ENCODE measurements around the gene FCRL1.

FCRL1 gene

DNA sequence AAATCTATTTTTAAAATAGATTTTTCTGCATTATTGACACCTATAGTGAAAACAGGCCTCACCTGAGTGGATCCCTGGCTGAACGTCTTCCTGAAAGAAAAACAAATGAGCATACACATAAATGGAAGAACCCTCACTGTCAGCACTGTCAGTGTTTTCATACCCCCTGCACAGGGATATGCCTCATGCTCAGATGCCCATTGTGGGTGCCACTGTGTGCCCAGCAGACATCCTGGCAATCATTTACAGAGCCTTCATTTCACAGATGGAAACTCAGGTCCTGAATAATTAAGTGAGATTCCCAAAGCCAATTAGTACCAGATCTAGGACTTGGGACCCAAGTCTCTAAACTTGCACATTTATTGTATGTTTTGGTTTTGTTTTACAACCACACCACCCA is 19.9 kb downstream of the FCRL1 start:
- no peak for DNase-seq (ENCODE audit: low read depth in 2 of 2)

DNA sequence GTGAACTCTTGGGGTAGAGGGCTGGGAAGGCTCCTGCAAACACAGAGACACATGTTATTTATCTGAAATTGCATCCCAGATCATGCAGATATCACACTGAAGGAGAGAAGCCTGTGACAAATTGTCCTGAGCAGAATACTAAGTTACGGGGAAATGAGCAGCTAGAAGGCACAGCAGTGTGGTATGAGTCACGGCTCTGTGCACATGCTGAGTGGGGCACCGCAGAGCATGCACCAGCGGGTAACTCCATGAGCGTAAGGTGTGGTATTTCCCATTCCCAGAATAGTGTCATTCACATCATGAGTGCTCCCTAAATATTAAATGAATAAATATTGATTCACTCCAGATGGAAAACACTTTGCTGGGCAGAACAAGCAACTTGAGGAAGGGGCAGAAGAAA is 21.7 kb downstream of the FCRL1 start:
- DNase-seq (ENCODE audit: low read depth in 2 of 2) = no peak

- no peak for DNase-seq (ENCODE audit: low read depth in 2 of 2)
These were observed 34.7 kb downstream of the FCRL1 start for GRCh38 chr1:157785248-157785647.

DNA sequence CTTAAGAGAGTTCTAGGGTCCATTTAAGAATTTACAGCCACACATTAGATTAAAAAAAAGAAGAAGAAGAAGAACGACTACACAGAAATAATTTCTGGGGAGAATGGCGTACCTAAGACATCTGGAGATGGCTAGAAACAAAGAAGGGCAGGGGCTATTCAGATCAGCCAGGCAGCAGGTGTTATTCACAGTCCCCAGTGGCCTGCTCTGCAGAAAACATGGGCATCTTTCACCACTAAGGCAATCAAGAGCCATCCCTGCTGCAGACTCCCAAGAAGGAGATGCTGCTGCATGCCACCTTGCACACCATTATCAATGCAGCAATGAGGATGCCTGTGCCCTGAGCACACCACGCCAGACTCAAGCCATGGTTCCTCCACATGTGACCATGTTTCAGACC is 35.1 kb downstream of the FCRL1 start:
- DNase-seq (ENCODE audit: low read depth in 2 of 2) = no peak

DNA sequence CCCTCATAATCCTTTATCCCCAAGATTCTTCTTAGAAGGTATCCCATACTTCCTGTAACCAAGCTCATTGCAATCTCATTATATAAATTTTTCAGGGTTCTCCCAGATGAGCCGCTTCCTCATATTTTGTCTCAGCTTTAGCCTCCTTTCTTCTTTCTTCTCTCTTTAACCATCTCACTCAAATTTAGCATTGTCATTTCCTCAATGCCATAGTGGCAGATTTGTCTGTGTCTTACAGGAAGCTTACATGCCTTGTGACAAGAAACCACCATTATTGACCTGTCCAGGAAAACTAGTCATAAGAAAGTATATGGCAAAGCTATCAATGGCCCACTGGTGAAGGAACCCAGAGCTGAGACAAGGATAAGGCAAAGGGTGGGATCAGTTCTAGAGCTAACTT is 37.0 kb downstream of the FCRL1 start:
- no peak for DNase-seq (ENCODE audit: low read depth in 2 of 2)

DNA sequence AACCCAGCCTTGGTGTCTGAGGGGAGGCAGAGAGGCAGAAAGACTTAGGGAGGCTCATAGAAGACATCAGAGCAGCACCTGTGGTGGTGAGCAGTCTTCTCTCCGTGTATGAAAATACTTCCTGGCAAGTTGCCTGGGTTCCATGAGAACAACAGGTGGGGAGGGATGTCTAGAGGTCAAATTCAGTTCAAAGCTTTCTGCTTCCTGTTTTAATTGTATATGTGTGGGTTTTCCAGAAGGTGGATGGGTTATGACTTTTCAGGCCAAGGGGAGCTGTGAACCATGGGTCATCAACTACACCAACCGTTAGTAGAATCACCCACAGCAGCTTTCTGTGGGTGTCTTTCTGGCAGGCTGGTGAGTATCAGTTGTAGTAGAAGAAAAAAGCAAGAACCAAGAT is 38.9 kb downstream of the FCRL1 start:
- DNase-seq (ENCODE audit: low read depth in 2 of 2) = no peak

- DNase-seq (ENCODE audit: low read depth in 2 of 2) = no peak
These were observed 42.9 kb downstream of the FCRL1 start, which contains the start of gene FCRL2 for GRCh38 chr1:157776971-157777391. TSS of gene FCRL2 (minus strand) at chr1:157777132. CDS start at chr1:157777073, 59 bp downstream.

DNA sequence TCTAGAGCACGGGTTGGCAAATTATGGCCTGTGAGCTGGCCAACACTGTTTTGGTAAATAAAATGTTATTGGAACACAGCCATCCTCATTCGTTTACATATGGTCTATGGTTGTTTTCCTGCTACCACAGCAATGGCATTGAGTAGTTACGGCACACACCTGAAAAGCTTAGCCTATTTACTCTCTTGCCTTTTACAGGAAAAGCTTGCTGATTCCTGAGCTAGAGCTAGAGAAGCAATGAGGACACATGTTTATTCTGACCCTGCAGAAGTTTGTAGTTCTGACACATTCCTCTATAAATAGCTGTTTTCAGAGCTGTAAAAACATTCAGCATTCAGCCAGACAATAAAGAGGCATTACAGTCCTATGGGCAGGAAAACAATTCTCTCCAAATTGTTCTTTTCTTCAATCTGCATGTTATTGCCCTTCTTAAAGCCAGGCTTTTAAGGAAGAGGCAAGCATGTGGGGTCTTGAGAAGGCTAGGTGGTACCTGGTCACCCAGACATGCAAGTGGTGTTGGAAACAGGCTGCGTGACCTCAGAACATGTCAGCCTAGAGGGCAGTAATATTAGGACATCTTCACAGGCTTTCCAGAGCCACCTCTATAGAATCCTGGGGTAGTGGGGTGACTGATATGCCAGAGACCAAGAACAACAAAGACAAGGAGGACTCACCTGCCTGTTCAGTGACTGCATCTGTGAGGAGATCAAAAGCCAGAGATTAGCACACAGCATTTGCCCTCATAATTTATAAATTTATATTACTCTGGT is 44.6 kb downstream of the FCRL1 start:
- DNase-seq (ENCODE audit: low read depth in 2 of 2) = no peak

DNA sequence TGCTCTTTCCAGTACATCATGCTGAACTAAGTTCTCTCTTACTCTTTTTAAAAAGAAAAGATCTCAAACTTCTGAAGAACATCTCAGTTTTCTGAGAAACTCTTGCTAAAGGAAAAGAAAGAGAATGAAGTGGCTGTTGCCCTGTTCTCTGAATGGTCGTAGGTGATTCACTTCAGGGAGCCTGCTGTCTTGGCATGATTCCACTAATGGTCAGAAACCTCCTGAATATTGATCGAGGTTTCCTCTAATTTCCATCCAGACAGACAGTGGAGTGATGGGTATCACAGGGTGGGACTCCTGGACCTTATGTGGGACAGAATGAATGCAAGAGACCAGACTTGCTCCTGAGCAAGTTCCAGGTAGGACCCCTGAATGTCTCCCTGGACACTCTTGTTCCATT is 45.5 kb downstream of the FCRL1 start:
- DNase-seq (ENCODE audit: low read depth in 2 of 2) = no peak

DNA sequence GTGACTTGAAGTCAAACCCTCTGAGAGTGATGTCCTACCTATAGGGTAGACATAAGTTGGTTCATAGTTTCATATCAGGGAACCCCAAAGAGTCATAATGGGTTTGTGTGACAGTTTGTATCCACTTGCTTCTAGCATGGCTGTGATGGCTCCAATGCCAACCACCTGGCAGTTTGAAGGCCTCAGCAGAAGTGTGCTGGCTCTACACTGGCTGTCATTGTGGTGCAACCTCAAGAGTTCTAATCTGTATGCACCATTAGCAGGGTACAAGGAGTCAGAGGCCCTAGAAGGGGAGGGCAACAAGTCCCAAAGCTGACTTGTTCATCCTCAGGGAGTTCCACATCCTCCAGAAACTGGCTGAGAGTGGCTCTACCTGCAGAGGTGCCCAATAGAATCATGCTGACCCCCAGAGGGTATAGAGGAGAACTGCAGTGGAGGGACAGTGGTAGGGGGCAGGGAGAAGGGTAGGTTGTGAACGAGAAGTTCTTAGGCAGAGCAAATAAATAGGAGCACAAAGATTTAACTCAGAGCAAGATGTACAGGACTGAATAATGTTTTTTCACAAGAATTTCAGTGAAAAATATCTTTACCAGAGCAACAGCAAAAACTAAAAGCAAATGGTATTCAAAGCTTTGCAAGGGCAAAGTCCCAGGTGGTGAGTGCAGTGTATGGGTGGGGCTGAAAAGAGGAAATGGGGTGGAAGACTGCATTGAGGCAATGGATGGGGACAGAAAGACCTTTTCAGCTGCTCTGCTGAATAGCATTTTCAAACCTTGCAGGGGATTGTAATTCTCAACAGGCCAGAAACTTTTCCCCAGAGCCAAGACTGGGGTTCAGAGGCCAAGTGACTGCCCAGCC is 46.2 kb downstream of the FCRL1 start:
- DNase-seq (ENCODE audit: low read depth in 2 of 2) = no peak

GRCh38 chr1:157771661-157772425 is 48.1 kb downstream of the FCRL1 start:
- DNase-seq (ENCODE audit: low read depth in 2 of 2) = no peak

- no peak for DNase-seq (ENCODE audit: low read depth in 2 of 2)
These were observed 49.4 kb downstream of the FCRL1 start for GRCh38 chr1:157770442-157771043.

GRCh38 chr1:157766792-157767191 is 53.1 kb downstream of the FCRL1 start:
- no peak for DNase-seq (ENCODE audit: low read depth in 2 of 2)

DNA sequence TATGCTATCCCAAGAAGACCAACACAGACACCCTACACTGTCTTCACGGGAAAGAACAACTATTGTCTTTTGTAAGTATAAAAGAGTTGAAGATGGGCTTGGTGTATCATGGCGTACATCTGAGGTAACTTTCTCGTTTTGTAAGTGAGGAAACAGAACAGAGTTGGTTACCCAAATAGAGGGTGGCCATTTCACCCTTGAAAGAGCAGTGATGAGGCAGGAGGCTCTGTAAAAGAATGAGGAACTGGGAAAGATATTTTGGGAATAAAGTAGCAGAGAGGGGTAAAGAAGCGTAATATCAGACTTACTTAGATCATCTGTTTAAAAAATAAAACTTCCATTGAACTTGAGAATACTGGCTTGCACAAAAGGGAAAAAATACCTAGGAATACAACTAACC is 61.9 kb downstream of the FCRL1 start:
- no peak for DNase-seq (ENCODE audit: low read depth in 2 of 2)

- DNase-seq (ENCODE audit: low read depth in 2 of 2) = no peak
These were observed 66.3 kb downstream of the FCRL1 start for GRCh38 chr1:157753611-157754010.

DNA sequence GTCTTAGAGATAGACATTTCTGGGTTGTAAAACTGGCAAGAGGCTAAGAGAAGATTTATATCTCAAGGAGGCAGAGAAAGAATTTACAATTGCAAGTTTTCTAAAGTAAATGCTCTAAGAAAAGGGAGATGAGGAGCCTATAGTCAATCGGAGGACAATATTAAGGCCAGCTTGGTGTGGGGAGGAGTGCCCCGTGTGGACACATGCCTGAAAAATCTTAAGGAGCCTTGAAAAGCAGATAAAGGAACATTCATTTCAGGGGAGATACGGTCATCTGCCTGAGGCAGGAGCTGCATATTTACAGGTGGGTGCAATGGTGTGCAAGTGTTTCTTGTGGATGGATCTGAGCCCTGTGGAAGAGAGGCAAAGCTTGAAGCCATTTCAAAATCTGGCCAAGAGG is 68.6 kb downstream of the FCRL1 start:
- no peak for DNase-seq (ENCODE audit: low read depth in 2 of 2)

DNA sequence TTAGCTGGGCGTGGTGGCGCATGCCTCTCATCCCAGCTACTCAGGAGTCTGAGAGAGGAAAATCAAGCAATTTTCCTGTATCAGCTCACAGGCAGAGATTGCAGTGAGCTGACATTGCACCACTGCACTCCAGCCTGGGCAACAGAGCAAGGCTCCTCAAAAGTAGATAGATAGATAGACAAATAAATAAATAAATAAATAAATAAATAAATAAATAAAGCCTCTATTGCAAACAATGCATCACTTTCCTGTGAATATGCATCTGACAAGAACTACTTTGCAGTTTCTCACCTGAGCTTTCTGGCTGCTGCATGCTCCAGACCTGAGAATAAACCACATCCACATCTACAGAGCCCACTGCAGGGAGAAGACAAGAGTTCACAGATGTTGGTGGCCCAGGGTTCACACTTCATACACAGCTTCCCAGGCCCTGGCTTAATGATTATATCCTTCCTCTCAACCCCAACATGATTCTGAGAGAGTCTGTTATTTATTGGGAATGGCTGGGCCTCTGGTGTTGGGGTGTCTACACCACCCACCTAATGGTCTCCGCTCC is 71.6 kb downstream of the FCRL1 start:
- no peak for DNase-seq (ENCODE audit: low read depth in 2 of 2)

All from stimulated activated CD4-positive, alpha-beta T cell treated with anti-CD3 and anti-CD28 coated beads, Interleukin-15, amount 100 ng/mL, for 48 hours (primary cell).